GM11168 (cell line): ENCODE measurements around the gene SCCPDH.
"Not testable (repeated sequence)": the region's sequence is repeated elsewhere in the genome, so short reads cannot be mapped to it uniquely, and the experiment has no call there.

Experiments used
- in situ Hi-C: fragments of 300-500 bp; cut with MboI; formaldehyde crosslinking; loops from one replicate; pipeline ENCODE4 v1.12.0; 2022; ENCODE audit warnings: low sequenced_read_pairs; ENCODE audit not compliant: unreplicated experiment

SCCPDH gene

DNA sequence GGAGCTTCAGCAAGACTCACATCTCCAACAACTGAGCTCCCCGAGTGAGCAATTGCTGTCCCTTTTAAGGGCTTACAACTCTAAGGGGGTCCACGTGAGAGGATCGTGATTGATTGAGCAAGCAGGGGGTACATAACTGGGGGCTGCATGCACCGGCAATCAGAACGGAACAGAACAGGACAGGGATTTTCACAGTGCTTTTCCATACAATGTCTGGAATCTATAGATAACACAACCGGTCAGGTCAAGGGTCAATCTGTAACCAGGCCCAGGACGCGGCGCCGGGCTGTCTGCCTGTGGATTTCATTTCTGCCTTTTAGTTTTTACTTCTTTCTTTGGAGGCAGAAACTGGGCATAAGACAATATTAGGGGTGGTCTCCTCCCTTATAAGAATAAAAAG is 21.9 kb downstream of the SCCPDH start:
- in situ Hi-C loops = not testable (repeated sequence)

DNA sequence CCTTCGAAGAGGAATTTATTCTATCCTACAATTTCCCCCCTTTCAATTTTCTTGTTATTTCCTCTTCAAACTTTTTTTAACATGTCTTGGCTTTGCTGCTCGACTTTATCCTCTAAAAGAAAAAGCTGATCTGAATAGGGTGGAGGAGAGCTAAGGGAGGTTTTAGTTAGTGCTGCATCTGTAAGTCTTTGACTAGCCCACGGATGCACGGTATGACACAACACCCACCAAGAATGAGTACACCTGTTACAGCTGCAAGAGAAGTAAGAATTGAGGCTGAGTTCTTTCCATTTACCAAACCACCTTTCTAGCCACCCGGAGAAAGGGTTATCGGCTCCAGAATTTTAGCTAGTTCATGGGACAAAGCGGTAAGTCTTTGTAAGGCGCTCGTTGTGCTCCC is 23.8 kb downstream of the SCCPDH start:
- in situ Hi-C loops = no loop called here

DNA sequence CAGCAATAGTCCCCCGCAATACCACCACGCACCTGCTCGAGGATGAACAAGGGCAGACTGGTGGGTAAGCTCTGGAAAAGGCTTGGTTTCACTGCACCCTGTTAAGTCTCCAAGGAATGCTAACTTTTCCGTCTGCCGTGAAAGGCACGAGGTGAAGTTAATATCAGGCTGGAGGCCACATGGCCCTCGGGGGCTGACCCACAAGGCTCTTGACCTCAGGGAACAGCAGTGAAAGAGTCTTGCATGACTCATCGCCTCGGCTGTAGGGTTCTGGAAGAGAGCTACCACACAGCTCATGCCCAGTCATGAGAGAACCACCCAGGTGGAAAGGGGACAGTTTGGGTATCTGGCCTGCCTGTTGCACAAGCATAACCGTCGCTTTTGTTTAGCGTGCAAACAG is 24.7 kb downstream of the SCCPDH start:
- in situ Hi-C loops = no loop called here

- in situ Hi-C loops = no loop called here
Measured at GRCh38 chr1:246750752-246751151, 26.5 kb downstream of the SCCPDH start.

DNA sequence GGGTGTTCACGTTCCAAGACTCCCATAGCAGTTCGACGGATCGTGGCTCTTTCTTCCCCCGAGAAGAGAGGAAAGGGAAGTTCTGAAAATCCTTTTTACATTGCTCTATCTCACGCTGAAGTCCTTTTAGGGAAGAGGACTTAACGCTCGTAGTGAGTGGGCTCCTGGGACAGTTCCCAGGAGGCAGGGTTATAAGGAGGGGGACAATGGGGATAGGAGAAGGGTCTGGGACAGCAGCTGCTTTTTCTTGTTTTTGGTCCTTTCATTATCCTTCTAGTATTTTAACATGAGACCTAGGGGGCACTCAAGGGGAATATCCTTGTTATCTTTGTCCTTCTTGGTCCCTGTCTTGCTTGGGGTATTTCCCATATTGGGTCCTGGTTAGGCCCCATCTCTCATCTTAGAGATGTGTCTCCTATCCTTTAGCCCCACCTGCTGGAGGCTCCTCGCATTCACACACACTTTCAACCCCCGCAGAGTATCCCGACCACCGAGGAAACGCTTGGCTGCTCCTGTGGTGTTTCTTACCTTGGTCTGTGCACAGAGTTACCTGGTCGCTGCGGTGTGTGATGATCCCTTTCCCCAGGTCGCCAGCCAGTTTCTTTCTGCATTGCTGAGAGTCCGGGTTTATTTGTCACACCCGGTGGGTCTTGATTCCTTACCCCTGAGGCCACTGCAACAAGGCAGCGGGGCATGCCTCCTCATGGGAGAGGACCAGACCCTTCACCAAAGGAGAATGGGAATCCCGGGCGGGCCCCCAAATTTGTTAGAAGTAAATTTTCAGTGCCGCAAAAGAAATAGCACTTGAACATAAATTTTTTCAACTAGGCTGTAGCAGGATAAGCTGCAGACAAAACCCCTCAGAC is 29.7 kb downstream of the SCCPDH start:
- in situ Hi-C loops = no loop called here

DNA sequence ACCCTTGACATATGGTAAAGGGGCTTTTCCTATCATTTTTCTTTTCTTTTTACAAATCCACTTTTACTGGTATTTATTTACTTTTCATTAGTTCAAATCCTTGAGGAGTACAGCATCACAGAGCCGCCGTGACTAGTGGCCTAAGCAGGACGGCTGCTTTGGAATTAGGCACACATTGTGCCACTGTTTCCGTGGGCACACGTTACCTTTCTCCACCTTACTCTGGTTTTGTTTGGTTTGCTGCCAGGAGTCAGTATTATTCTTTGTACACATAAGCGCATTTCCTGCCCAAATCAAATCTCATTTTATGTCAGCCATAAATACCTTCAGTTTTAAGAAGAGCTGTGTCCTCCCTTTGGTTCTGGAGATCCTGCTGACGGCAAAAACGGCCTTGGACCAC is 31.2 kb downstream of the SCCPDH start:
- in situ Hi-C loops = no loop called here

DNA sequence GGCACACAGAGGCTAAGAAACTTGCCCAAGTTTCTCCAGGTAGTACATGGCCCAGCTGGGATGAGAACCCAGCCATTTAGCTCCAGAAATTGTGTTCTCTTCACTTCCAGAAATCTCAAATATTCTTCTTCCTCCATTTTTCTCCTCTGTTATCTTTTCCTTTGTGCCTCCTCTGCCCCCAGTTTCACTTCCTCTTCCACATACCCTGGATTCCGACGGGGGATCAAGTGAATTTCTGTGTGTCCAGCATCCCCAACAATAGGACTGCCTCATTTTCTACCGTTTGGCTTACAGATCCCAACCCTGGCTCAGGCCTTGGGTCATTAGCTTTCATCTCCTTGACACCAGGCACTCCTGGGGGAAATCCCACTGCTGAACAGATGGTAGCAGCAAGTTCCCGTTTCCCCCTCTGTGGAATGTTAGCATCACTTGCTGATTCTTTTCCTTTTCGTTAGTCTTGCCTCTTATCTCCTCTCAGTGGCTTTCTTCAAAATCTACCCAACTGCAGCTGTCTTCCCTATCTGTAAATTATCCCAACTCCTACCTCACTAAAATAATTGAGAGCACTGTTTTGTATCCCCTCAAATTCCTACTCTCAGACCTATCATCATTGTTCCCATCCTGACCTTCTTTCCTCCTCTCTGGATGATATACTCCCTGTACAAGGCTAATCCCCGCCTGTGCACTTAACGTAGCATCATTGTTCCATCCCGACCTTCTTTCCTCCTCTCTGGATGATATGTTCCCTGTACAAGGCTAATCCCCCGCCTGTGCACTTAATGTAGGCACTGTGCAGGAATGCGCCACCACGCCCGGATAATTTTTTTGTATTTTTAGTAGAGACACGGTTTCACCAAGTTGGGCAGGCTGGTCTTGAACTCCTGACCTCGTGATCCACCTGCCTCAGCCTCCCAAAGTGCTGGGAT is 36.5 kb downstream of the SCCPDH start:
- in situ Hi-C loops = no loop called here

GRCh38 chr1:246761396-246761795 is 37.2 kb downstream of the SCCPDH start:
- in situ Hi-C loops = no loop called here

DNA sequence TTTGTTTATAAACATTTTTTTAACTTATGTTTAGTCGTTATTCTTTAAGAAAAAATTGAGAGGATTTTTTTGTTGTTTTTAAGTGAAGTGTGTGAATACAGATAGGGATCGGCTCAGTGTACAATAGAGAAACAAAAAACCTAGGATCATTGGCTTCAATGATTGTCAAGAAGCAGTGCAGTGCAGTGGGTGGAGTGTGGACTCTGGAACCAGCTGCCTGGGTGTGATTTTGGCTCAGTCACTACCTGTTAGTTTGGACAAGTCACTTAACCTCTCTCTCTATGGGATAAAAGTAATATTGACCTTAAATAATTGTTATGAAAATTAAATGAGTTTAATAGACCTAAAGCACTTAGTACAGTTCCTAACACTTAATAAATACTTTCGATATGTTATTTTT is 41.3 kb downstream of the SCCPDH start:
- in situ Hi-C loops = no loop called here

DNA sequence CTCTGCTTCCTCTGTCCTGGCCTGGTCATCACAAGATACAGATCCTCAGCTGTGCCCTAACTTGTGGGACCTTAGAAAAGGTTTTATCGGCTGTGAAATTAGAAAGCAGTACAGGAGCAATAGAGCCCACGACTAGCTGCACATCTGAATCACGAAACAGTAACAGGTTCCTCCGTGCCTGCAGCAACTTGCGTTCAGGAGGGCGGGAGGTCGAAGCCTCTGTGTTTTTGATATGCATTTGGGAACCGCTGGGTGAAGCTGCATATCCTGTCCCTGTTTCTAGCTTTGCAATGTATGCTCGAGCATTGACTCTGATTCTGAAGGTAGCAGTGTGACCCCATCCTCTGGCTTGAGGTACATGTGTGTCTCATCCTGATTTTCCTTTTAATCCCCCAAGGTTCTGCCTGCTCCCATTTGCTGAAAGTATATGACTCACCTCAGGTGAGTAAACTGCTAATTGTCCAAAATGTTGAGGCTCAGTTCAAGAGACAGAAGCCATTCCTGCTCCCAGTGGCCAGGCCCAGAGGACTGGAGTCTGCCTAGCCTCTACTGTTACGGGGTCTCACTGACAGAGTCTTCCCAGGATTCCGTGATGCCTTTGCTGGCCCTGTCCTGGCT is 44.3 kb downstream of the SCCPDH start:
- in situ Hi-C loops = no loop called here

DNA sequence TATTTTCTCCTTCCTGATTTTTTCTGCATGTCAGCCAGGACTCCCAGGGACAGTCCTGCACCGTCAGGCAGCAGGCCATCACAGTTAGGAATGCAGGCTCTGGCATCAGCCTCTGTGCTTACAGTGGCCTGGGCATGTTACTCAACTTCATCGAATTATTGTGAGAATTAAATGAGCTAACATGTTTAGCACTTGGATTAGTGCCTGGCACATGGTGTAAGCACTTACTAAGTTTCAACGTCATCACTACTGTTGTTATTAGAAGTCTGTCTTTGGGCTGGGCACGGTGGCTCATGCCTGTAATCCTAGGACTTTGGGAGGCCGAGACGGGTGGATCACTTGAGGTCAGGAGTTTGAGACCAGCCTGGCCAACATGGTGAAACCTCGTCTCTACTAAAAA is 45.1 kb downstream of the SCCPDH start:
- in situ Hi-C loops = no loop called here

GRCh38 chr1:246771366-246771765 is 47.2 kb downstream of the SCCPDH start:
- in situ Hi-C loops = no loop called here

DNA sequence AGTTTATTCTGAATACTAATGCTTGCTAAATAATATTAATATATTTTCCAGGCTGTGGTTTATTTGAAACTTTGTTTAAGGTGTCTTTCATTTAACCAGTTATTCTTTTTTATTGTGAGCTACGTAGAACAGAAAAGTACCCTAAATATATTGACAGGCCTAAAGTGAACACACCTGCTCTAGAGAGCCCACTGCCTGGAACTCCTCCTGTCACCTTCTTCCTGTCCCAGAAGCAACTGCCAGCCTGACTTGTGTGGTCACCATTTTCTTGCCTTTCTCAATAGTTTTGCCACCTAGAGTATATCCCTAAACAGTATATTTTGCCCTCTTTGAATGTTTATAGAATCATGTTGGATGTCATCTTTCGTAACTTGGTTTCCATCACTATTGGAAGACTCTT is 48.5 kb downstream of the SCCPDH start:
- in situ Hi-C loops = no loop called here

- in situ Hi-C loops = no loop called here
Measured at GRCh38 chr1:246773213-246773641, 49.0 kb downstream of the SCCPDH start.

DNA sequence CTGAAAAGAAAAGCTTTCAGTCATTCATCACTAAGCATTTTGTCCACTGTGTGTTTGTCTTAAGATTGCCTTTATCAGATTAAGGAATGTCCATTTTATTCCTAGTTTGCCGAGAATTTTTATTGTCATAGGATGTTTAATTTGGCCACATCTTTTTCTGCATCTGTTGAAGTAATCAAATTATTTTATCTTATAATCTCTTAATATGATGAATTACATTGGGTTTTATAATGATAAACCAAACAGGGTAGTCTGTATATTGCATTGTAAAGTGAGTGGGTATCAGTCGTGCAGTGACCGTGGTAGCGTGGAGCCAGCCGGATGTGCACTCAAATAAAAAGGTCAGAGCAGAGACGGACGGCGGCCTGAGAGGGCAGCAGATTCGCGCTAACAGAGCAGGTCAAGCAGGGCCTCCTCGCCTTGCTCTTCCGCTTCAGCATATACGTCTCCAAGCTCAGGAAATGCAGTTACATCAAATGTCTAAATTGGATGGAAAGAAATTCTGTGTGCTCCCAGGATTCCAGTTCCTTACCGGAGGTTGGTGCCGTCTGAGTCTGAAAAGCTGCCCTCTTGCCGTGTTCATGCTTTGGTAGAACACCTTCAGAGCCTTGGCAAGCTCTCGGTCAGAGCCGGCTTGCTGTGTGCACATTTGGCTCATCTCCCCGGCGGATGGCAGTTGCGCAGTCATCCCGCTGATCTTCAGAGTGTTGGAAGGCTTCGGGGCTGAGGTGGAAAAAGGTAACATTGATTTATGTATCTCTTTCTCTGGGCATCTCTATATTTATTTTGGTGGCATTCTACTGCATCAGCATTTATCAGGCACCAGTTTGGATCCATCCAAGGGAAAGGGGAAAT is 51.5 kb downstream of the SCCPDH start:
- in situ Hi-C loops = no loop called here

DNA sequence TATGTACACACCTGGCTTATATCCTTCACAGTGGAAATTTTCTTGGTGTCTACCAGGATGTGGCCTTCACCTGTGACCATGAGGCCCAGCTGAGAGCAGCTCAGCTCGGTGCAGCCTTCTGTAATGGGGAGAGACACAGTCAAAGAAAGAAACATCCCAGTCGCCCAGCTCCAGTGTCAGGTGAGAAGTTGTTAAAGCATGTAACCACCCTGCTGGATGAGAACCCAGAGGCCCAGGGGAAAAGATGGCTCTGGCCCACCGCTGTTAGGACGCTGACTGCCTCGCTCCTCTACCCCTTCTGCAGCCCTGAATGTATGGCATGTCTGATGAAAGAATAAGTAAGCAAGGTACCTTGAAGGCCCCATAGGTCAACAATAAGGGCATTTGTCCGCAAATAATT is 52.7 kb downstream of the SCCPDH start:
- in situ Hi-C loops = no loop called here

GRCh38 chr1:246778663-246779062 is 54.5 kb downstream of the SCCPDH start:
- in situ Hi-C loops = no loop called here

DNA sequence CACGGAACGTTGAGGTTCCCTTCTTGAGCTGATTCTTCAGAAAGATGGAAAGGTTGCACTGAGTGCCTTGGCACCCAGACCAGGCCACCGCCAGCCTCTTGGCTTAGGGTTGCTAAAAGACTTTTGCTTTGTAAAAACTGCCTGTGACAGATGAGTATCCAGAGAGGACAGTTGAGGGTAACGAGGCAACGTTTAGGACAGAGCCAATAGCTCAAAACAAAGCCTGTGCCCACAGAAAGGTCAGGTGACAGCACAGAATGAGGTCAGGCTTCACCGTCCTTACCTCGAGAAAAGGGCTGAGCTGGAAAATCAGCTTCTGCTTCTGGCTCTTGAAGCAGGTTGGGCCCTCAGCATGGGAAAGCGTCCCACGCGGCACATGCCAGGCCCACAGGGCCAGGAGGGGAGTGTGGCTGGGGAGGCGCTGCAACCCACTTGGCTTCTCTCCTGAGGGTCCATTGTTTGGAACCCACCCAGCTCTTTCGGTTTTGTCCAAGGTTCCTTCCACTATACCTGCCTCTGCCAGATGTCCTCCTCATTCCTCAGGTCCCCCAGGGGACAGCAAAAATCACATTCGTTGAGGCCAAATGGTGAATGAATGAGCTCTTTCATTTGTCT is 55.5 kb downstream of the SCCPDH start:
- in situ Hi-C loops = no loop called here

GRCh38 chr1:246780264-246780663 is 56.1 kb downstream of the SCCPDH start:
- in situ Hi-C loops = no loop called here
